Gastroesophageal sphincter (tissue), 4 donors: ENCODE data around the gene MRPL44. TPM values are rescaled to one million over a fixed set of nuclear protein-coding genes. Genes with fewer than 3 reads are reported as not detected.

Experiments
- ATAC-seq: fragments of 150-250 bp; one replicate; pipeline ENCODE4 v1.9.1; 2016; ENCODE audit warnings: mild to moderate bottlenecking, moderate library complexity
- H3K27ac ChIP-seq, 4 donors: fragments of 200-600 bp; sonication (generic) in 3 of 4; 1 replicate in 3 of 4; 2 replicates in 1 of 4; pipeline ENCODE4 v1.5.1; 2016 to 2019
- H3K27me3 ChIP-seq: fragments of 200-600 bp; sonication (generic); one replicate; pipeline ENCODE4 v1.5.1; 2019
- H3K36me3 ChIP-seq, 2 donors: fragments of 200-600 bp; sonication (generic); one replicate each; pipeline ENCODE4 v1.5.1; 2019; ENCODE audit warnings: control low read depth in 1 of 2
- H3K4me1 ChIP-seq, 3 donors: fragments of 200-600 bp; sonication (generic); 1 replicate in 2 of 3; 2 replicates in 1 of 3; pipeline ENCODE4 v1.5.1; 2016 to 2019; ENCODE audit warnings: control low read depth in 2 of 3
- H3K4me3 ChIP-seq, 2 donors: fragments of 200-600 bp; sonication (generic); one replicate each; pipeline ENCODE4 v1.5.1; 2019; ENCODE audit warnings: mild to moderate bottlenecking in 1 of 2, moderate library complexity in 1 of 2
- H3K9me3 ChIP-seq, 3 donors: fragments of 200-600 bp; sonication (generic); one replicate each; pipeline ENCODE4 v1.5.1; 2017 to 2019; ENCODE audit warnings: control low read depth in 2 of 3
- EP300 ChIP-seq: sonication (generic); formaldehyde crosslinking; IDR thresholded peaks from one replicate; pipeline ENCODE4 v1.6.1; 2017; ENCODE audit warnings: antibody characterized with exemption, mild to moderate bottlenecking
- POLR2A ChIP-seq, 2 donors: fragments of 450-650 bp; IDR thresholded peaks; one replicate each; pipeline ENCODE4 v1.6.1; 2017; ENCODE audit warnings: antibody characterized with exemption in 2 of 2, mild to moderate bottlenecking in 2 of 2, moderate library complexity in 1 of 2
- POLR2AphosphoS5 ChIP-seq: sonication (generic); formaldehyde crosslinking; IDR thresholded peaks from one replicate; pipeline ENCODE4 v1.6.1; 2017; ENCODE audit warnings: antibody characterized with exemption
- WGBS, 2 donors: methylation state at CpG; one replicate each; pipeline ENCODE4 v1.1.5; 2018; ENCODE audit warnings: low coverage in 1 of 2; 5-methylcytosine and 5-hydroxymethylcytosine counted together
- total RNA-seq, 4 donors: library from RNA; depleted of rRNA; stranded (reverse); fragments of >200 nt; gene quantifications; one replicate each; pipeline ENCODE4 v1.1.0, GENCODE V29; 2016
- TF ChIP-seq, protein P1 (sequence below), 4 experiments: fragments of 200-600 bp in 2 of 4; fragments of 450-650 bp in 2 of 4; sonication (generic) in 1 of 4; IDR thresholded peaks; one replicate each; pipeline ENCODE4 v1.5.1; 2017 to 2019; ENCODE audit warnings: antibody characterized with exemption in 4 of 4, mild to moderate bottlenecking in 2 of 4, moderate library complexity in 2 of 4

Gene MRPL44
- 10 to 100 TPM; 20.3 to 41.8 (median 23.5) TPM for total RNA-seq

DNA sequence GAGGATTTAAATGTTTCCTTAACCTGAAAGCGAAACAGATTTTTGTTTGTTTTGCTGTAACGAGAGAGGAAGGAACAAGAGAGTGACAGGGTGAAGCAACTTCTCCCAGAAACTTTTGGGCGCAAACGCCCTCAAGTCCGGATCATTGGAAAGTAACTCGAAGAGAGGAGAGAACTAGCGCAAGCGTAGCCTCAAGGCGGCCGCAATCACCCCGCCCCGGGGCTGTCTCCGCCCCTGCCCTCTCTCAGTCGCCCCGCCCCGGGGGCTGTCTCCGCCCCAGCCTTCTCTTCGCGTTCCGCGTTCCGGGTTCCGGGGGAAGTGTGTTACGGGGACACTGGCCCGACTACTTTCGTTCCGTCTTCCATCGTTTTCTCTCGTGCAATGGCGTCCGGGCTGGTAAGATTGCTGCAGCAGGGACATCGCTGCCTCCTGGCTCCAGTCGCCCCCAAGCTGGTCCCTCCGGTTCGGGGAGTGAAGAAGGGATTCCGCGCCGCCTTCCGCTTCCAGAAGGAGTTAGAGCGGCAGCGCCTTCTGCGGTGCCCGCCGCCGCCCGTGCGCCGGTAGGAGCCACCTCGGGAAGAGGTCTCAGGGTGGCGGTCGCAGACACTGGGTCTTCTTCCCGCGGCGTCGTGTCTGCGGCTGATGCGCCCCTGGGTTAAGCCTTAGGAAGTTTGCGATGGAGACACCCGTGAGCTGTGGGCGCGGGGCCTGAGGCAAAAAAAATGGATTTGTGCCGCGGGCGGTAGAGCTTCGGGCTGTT lies at the start of gene MRPL44:
Gene MRPL44 (plus strand): TSS at position 372 of the 760 bp plus-strand sequence. CDS start 10 bp downstream, at position 382.
- peaks cover 0 to 11% of the 10 kb centered on the region in 2 donors for H3K36me3 ChIP-seq
- TF ChIP-seq EP300 = no peak
- TF ChIP-seq, protein P1, sequence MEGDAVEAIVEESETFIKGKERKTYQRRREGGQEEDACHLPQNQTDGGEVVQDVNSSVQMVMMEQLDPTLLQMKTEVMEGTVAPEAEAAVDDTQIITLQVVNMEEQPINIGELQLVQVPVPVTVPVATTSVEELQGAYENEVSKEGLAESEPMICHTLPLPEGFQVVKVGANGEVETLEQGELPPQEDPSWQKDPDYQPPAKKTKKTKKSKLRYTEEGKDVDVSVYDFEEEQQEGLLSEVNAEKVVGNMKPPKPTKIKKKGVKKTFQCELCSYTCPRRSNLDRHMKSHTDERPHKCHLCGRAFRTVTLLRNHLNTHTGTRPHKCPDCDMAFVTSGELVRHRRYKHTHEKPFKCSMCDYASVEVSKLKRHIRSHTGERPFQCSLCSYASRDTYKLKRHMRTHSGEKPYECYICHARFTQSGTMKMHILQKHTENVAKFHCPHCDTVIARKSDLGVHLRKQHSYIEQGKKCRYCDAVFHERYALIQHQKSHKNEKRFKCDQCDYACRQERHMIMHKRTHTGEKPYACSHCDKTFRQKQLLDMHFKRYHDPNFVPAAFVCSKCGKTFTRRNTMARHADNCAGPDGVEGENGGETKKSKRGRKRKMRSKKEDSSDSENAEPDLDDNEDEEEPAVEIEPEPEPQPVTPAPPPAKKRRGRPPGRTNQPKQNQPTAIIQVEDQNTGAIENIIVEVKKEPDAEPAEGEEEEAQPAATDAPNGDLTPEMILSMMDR (IDR thresholded peaks at IDR 0.05) = peak in 1 of 4 experiments; percentile 26
- peak; percentile 85 for TF ChIP-seq POLR2AphosphoS5
- peak in 1 of 2 donors; percentile 72 for TF ChIP-seq POLR2A (IDR thresholded peaks at IDR 0.05)
- peak within 1 kb of the TSS; percentile 76 to 86 (median 83) for H3K27ac ChIP-seq
- peaks cover 27 to 53% (median 28%) of the 10 kb centered on the region in 3 donors for H3K4me1 ChIP-seq
- ATAC-seq = peak; percentile 100
- no peaks in the 10 kb centered on the region for H3K27me3 ChIP-seq
- H3K9me3 ChIP-seq = no peaks in the 10 kb centered on the region
- WGBS, 2 donors = 0 to 1% methylated on average over 6 to 15 of the region's 65 CpGs
- H3K4me3 ChIP-seq = peak within 1 kb of the TSS; percentile 91 to 95

- H3K4me3 ChIP-seq = no peak overlapping the region
- no peaks in the 10 kb centered on the region for H3K9me3 ChIP-seq
- H3K36me3 ChIP-seq = peaks cover 0 to 36% of the 10 kb centered on the region in 2 donors
- TF ChIP-seq EP300 (no peak), POLR2A (IDR thresholded peaks at IDR 0.05) (no peak), POLR2AphosphoS5 (no peak)
- TF ChIP-seq, protein P1 (IDR thresholded peaks at IDR 0.05) = no peak
- peaks cover 0 to 16% (median 0%) of the 10 kb centered on the region in 3 donors for H3K4me1 ChIP-seq
- no peak overlapping the region for H3K27ac ChIP-seq
- H3K27me3 ChIP-seq = no peaks in the 10 kb centered on the region
- WGBS, 2 donors = 83 to 86% methylated on average over 8 of the region's 8 CpGs
- ATAC-seq = no peak
Measured at GRCh38 chr2:223908304-223908998, 48.8 kb upstream of the MRPL44 start.

- no peak for ATAC-seq
- TF ChIP-seq POLR2AphosphoS5 (no peak), EP300 (no peak), POLR2A (IDR thresholded peaks at IDR 0.05) (no peak)
- TF ChIP-seq, protein P1 (IDR thresholded peaks at IDR 0.05) = no peak
Measured at GRCh38 chr2:223909001-223909741, 48.1 kb upstream of the MRPL44 start.

GRCh38 chr2:223914324-223914723 lies 42.9 kb upstream of the MRPL44 start:
- Histone ChIP-seq H3K27me3 (no peaks in the 10 kb centered on the region), H3K27ac (no peak overlapping the region), H3K9me3 (no peaks in the 10 kb centered on the region), H3K36me3 (peaks cover 0 to 51% of the 10 kb centered on the region in 2 donors), H3K4me3 (no peak overlapping the region), H3K4me1 (peaks cover 0 to 24% (median 0%) of the 10 kb centered on the region in 3 donors)
- no peak for ATAC-seq
- TF ChIP-seq POLR2AphosphoS5 = no peak
- no peak for TF ChIP-seq POLR2A (IDR thresholded peaks at IDR 0.05)

More at GRCh38 chr2:223909001-223909741, 48.1 kb upstream of the MRPL44 start:
- Histone ChIP-seq H3K4me1 (peaks cover 0 to 16% (median 0%) of the 10 kb centered on the region in 3 donors), H3K4me3 (no peak overlapping the region), H3K27me3 (no peaks in the 10 kb centered on the region), H3K36me3 (peaks cover 0 to 33% of the 10 kb centered on the region in 2 donors), H3K27ac (no peak overlapping the region), H3K9me3 (no peaks in the 10 kb centered on the region)
- WGBS, 2 donors = 31 to 67% methylated on average over 3 of the region's 7 CpGs

- no peak overlapping the region for H3K4me3 ChIP-seq
- WGBS, 2 donors = 89 to 100% methylated on average over 1 to 3 of the region's 3 CpGs
- TF ChIP-seq, protein P1 (IDR thresholded peaks at IDR 0.05) = no peak
- TF ChIP-seq POLR2AphosphoS5 (no peak), EP300 (no peak), POLR2A (IDR thresholded peaks at IDR 0.05) (no peak)
- peaks cover 0 to 16% (median 0%) of the 10 kb centered on the region in 3 donors for H3K4me1 ChIP-seq
- no peak for ATAC-seq
- no peaks in the 10 kb centered on the region for H3K27me3 ChIP-seq
- H3K27ac ChIP-seq = no peak overlapping the region
- H3K9me3 ChIP-seq = no peaks in the 10 kb centered on the region
- peaks cover 0 to 51% of the 10 kb centered on the region in 2 donors for H3K36me3 ChIP-seq
Measured at GRCh38 chr2:223915071-223915470, 42.2 kb upstream of the MRPL44 start.
